GM12875 (cell line): ENCODE results near the gene CDC25A.

Source experiments
- H3K4me3 ChIP-seq: one replicate; pipeline ENCODE4 v1.5.1; 2011; ENCODE audit warnings: low read depth, low read length, control low read depth
- CTCF ChIP-seq: IDR thresholded peaks from 2 replicates; pipeline ENCODE4 v1.5.1; 2011; ENCODE audit warnings: low read depth, mild to moderate bottlenecking, control low read depth, inconsistent platforms, low read length, moderate library complexity, borderline replicate concordance; ENCODE audit not compliant: insufficient read depth

CDC25A gene

GRCh38 chr3:48157202-48157840 lies 30.9 kb downstream of the CDC25A start:
- no peak for TF ChIP-seq CTCF
- H3K4me3 ChIP-seq, result no peak overlapping the region

DNA sequence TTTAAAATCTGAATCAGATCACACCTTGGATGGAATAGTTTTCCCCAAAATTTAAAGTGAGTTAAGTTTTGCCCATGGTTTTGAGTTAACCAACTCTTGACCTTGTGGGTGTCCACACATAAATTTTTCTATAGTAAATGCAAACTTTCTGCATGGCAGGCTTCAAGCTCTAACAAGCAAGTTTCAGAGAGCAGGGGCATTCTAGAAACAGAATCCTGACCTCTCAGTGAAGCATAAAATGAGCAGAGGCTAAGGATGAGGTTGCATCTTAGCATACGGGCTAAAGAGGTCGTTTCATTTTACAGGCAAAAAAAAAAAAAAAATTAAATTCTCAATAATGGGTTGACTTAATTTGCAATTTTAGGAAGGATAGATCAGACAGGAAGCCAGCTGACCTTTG lies 32.1 kb downstream of the CDC25A start:
- H3K4me3 ChIP-seq, result no peak overlapping the region

DNA sequence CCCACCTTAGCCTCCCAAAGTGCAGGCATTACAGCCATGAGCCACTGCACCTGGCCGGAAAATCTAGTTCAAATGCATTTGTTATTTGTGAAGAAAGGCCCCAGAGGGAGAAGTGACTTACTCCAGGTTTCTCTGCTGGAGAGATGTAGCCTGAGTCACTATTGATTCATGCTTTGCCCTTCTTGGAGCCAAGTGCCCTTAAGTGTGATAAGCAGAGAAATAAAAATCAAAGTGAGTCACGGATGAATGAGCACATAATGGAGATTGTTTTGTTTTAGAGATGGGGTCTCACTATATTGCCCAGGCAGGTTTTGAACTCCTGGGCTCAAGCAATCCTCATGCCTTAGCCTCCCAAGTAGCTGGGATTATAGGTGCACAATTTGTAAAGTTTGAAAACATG lies 33.1 kb downstream of the CDC25A start:
- no peak overlapping the region for H3K4me3 ChIP-seq

More for the DNA sequence above, 32.1 kb downstream of the CDC25A start:
- TF ChIP-seq CTCF, result no peak

GRCh38 chr3:48151807-48152427 lies 36.3 kb downstream of the CDC25A start:
- H3K4me3 ChIP-seq, result no peak overlapping the region
- no peak for TF ChIP-seq CTCF

More for the DNA sequence above, 33.1 kb downstream of the CDC25A start:
- no peak for TF ChIP-seq CTCF

- H3K4me3 ChIP-seq, result no peak overlapping the region
- peak; percentile 84 for TF ChIP-seq CTCF
Observed at GRCh38 chr3:48151058-48151806, 37.0 kb downstream of the CDC25A start.

GRCh38 chr3:48143992-48144391 lies 44.2 kb downstream of the CDC25A start:
- H3K4me3 ChIP-seq, result no peak overlapping the region
- no peak for TF ChIP-seq CTCF
